CD4-positive, alpha-beta T cell treated with Interleukin-12 subunit alpha and Interleukin-12 subunit beta, for 1 hour (primary cell): ENCODE results near the gene FAM76A.
"Not testable (repeated sequence)": the region's sequence is repeated elsewhere in the genome, so short reads cannot be mapped to it uniquely, and the experiment has no call there.

Experiments
- DNase-seq: peaks from one replicate; pipeline ENCODE4 v3.0.0-alpha.2; 2020

The FAM76A gene

GRCh38 chr1:27782950-27783349 is 57.2 kb downstream of the FAM76A start:
- DNase-seq = no peak

- DNase-seq = no peak
Measured at GRCh38 chr1:27784700-27785099, 58.9 kb downstream of the FAM76A start.

DNA sequence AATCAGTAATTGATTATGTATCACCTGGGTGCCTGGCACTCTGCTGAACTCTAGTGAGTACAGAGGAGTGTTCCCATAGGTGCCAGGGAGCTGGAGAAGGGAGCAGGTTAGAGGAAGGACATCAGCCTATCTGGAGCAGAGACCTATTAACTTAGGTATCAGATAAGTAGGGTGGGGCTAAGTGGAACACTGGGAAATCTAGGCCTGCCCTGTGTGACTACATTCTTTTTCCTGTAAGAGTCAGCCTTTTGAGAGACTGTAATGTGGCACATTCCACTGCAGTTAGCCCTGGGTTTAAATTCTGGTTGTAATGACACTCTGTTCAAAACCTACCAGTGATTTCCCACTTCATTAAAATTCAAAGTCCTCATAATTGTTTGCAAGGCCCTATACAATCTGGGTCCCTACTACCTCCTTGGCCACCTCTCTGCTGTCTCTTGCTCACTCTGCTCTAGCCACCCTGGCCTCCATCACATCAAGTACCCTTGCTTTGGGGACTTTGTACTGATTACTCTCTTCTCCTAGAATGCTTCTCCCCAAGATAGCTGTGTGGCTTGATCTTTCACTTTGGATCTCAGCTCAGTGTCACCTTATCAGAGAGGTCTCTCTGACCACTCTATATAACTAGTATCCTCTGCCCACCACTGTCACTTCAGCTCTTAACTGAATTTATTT is 60.2 kb downstream of the FAM76A start:
- no peak for DNase-seq

DNA sequence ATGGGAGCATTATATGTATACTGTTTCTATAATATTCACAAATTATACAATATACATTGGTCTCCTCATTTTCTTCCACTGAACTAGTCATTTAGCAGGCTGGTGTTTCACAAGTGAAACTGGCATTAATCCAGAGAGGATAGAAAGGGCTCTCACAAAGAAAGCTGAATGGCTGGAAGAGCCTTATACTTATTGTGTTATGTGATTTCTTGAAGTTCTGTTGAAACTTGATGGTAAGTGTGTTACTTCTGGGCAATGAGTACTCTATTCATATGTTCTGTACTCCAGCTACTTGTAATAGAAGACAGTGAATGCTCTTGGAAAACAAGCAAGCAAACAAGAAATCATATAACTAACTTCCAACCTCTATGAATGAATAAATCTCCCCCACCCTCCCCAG is 62.1 kb downstream of the FAM76A start:
- DNase-seq = no peak

DNA sequence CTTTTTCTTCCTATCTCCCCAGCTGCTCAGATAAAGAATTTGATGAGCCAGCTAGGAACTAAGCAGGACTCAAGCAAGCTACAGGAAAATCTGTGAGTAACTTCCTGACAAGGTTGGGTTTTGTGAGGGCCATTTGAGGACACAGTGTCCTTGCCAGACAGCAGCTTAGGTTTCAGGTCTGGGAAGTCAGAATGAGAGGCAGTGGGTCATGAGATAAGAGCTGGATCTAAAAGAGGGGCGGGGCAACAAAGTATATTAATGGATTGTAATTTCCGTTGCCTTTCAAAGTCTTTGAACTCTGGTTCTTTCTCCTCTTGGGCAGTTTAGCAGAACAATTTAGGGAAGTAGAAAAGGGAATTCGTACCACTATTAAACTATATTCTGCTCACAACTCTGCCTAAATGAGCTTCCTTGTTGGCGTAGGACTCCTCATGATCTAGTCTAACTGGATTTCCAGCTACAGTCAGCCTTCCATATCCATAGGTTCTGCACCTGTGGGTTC is 63.8 kb downstream of the FAM76A start:
- no peak for DNase-seq

- DNase-seq = not testable (repeated sequence)
Measured at GRCh38 chr1:27790270-27790669, 64.5 kb downstream of the FAM76A start.

DNA sequence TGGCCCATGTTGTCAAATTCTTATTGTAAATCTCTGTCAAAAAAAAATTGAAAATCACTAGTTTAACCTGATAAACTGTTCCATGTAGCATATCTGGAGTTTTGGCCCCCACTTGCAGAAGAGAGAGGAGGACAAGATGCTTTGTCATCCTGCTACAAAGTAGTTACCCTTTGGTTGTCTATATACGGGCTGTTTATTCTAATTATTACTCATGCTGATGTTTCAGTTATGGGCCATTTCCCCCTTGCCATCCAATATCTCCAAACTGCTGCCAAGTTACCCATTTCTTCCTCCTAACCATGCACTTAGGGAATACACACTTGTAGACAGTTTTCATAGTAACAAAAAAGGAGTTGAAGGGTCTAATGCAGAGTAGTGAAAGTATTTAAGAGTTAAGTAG is 69.8 kb downstream of the FAM76A start:
- DNase-seq = no peak

GRCh38 chr1:27804791-27805190 is 79.0 kb downstream of the FAM76A start:
- DNase-seq = no peak

DNA sequence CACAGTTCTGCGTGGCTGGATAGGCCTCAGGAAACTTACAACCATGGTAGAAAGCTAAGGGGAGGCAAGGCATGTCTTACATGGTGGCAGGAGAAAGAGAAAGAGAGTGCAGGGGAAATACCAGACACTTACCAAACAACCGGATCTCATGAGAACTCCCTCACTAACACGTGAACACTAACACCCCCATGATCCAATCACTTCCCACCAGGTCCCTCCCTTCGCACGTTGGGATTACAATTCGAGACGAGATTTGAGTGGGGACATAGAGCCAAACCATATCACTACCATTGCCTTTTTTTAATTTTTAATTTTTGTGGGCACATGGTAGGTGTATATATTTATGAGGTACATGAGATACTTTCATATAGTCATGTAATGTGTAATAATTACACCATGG is 81.0 kb downstream of the FAM76A start:
- no peak for DNase-seq

- DNase-seq = no peak
Measured at GRCh38 chr1:27807385-27807784, 81.6 kb downstream of the FAM76A start.

DNA sequence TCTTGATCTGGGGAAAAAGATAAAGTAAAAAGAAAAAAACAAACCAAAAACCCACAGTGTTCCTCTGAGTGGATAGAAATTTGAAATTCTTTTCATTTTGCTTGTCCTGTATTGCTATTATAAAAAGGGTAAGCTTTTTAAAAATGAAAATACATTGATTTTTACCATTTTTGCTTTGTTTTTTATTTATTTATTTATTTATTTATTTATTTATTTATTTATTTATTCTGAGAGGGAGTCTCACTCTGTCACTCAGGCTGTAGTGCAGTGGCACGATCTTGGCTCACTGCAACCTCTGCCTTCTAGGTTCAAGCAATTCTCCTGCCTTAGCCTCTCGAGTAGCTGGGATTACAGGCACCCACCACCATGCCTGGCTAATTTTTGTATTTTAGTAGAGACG is 82.4 kb downstream of the FAM76A start:
- not testable (repeated sequence) for DNase-seq

- DNase-seq = no peak
Measured at GRCh38 chr1:27809883-27810282, 84.1 kb downstream of the FAM76A start.

- no peak for DNase-seq
Measured at GRCh38 chr1:27811741-27812500, 86.2 kb downstream of the FAM76A start.
